GM12874 (cell line): ENCODE data around the gene YIF1B.

Source experiments
- CTCF ChIP-seq: IDR thresholded peaks from 2 replicates; pipeline ENCODE4 v1.5.1; 2011; ENCODE audit warnings: low read depth, mild to moderate bottlenecking, control low read depth, low read length, moderate library complexity; ENCODE audit not compliant: insufficient read depth

YIF1B gene

DNA sequence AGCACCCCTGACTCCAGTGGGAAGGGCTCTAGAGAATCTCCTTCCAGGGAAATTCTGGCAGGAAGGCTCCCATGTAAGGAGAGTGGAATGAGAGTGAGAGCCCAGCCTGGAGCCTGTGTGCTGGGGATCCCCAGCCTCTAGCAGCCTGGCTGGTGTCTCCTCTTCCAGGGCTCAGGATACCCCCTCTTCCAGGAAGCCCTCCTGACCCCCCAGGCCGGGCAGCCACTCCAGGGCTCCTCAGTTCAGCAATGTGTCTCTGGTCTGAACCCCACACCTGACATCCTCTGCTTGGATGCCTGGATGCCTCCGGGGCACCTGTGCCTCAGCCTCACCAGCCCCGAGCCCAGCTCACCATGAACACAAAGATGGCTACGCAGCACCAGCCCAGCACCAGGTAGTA, 8.7 kb downstream of the YIF1B start:
- TF ChIP-seq CTCF = no peak

GRCh38 chr19:38306236-38306635, 9.5 kb downstream of the YIF1B start:
- TF ChIP-seq CTCF = no peak

DNA sequence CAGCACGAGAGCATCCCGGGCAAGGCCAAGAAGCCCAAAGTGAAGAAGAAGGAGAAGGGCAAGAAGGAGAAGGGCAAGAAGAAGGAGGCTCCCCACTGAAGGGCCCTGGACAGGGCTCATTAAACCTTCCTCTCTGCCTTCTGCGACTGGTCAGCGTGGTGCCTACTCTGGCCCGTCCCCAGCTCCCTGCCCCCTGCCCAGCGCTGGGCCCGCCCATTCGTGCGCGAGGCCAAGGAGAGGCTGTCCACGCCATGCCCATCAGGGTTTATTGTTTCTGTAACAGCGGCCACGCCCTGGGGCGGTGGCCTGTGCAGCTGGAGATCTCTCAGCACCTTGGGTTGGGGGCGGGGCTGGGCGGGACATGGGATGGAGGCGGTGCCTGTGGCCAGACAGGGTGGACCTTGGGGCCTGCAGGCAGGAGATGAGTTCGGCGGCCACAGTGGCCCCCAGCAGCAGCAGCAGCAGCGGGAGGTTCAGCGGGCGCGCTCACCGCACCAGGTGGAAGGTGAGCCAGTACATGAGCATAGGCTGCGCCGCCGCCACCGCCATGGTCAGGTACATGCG, 10.8 kb downstream of the YIF1B start:
- no peak for TF ChIP-seq CTCF

GRCh38 chr19:38304352-38304865, 11.3 kb downstream of the YIF1B start:
- TF ChIP-seq CTCF = no peak

GRCh38 chr19:38303517-38304351, 12.0 kb downstream of the YIF1B start, which contains the start of gene C19orf33:
C19orf33 (plus strand) TSS chr19:38304251; CDS start chr19:38304262, 11 bp downstream.
- no peak for TF ChIP-seq CTCF

DNA sequence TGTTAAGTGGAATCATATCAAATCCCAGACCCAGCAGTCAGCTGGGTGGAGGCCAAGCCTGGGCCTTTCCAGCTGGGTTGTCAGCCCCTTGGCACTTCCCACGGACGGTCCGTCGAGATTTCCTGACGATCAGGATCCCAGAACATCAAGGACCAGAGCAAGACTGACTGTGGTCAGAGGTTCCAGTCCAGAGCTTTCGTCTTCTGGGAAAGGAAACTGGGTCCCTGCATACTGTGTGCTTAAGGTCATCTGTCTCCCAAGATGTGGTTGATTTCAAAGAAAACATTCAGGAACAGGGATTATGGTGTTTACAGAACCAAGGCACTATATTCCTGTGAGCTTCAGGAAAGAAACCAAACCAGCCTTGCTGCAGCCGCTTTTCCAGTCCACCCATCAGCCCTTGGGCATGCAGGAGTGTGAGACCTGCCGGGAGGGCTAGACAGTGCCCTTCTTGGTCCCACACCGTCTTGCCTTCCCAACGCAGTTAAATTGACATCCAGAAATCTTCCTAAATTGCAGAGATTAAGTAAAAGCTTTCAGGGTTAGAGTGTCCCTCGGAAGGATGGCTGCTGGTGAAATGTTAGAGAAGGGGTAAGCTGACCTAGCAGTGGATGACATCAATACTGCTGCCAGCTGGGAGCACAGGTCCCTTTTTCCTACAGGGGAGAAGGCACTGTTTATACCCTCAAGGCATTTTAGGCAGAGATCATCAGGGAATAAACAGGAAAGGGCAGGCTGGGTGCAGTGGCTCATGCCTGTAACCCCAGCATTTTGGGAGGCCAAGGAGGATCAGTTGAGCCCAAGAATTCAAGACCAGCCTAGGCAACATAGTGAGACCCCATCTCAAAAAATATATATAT, 16.7 kb downstream of the YIF1B start:
- TF ChIP-seq CTCF = no peak

- no peak for TF ChIP-seq CTCF
Measured at GRCh38 chr19:38294090-38294489, 21.7 kb downstream of the YIF1B start.
